ENCODE measurements around the gene ADCY5.

Gene ADCY5

GRCh38 chr3:123422457-123422856, 26.4 kb downstream of the ADCY5 start:
- no peak for TF ChIP-seq CTCF (conservative IDR thresholded peaks at IDR 0.05; ENCODE audit: low read depth, low read length)
- H3K4me3 ChIP-seq (ENCODE audit: low read depth, low read length): no peak overlapping the region
- no peak for DNase-seq (ENCODE audit: low read depth)

- no peak for TF ChIP-seq CTCF (conservative IDR thresholded peaks at IDR 0.05; ENCODE audit: low read depth, low read length)
- no peak overlapping the region for H3K4me3 ChIP-seq (ENCODE audit: low read depth, low read length)
- DNase-seq (ENCODE audit: low read depth): peak; percentile 62
These were observed 27.3 kb downstream of the ADCY5 start for GRCh38 chr3:123421353-123422174.

- TF ChIP-seq CTCF (conservative IDR thresholded peaks at IDR 0.05; ENCODE audit: low read depth, low read length): no peak
- H3K4me3 ChIP-seq (ENCODE audit: low read depth, low read length): no peak overlapping the region
- no peak for DNase-seq (ENCODE audit: low read depth)
These were observed 28.4 kb downstream of the ADCY5 start for GRCh38 chr3:123420416-123420968.

GRCh38 chr3:123419850-123420297, 29.0 kb downstream of the ADCY5 start:
- DNase-seq (ENCODE audit: low read depth): no peak
- no peak for TF ChIP-seq CTCF (conservative IDR thresholded peaks at IDR 0.05; ENCODE audit: low read depth, low read length)
- H3K4me3 ChIP-seq (ENCODE audit: low read depth, low read length): no peak overlapping the region

DNA sequence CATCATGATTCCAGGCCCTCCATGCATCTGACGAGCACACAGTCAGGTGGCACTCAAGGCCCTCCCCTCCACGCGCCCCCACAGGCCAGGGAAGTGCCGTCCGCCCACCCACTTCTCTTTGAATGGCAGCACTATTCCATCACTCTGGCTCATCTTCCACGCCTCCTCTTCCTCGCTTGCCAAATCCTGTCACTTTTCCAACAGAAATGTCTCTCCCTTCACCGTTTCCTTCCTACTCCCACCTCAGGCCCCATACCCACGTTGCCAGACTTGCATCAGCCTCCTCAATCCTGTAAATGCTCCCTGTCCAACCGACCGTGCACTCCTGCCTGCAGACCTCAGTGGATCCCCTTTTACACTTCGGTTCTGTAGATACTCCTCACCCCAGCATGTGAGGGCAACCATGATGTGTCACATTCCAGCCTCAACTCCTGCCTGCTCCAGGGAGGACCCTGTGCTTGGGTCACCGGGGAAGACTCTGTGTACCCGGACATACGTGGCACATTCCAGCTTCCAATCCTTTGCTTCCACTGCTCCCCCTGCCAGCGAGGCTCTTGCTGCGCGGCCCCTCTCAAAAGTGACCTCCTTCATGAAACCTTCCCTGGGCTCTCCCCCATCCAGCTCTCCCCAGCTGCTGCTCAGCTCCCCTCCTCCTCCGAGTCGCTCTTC, 29.6 kb downstream of the ADCY5 start:
- DNase-seq (ENCODE audit: low read depth): no peak
- H3K4me3 ChIP-seq (ENCODE audit: low read depth, low read length): no peak overlapping the region
- TF ChIP-seq CTCF (conservative IDR thresholded peaks at IDR 0.05; ENCODE audit: low read depth, low read length): no peak

DNA sequence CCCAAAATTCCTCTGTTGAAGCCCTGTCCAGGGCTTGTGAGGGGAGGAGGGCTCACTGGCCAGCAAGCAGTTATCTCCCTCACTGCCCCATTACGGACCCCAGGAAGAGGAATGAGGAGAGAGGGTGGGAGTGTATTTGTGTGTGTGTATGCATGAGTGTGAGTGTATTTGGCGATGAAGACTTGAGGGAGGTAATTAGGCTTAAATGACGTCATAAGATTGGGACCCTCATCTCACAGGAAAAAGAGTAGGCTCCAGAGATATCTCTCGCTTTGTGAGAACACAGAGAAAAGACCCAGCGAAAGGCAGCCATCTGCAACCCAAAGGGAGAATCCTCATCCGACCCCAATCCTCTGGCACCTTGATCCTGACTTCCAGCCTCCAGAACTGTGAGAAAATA, 32.2 kb downstream of the ADCY5 start:
- TF ChIP-seq CTCF (conservative IDR thresholded peaks at IDR 0.05; ENCODE audit: low read depth, low read length): no peak

More for the DNA sequence above, 32.2 kb downstream of the ADCY5 start:
- no peak overlapping the region for H3K4me3 ChIP-seq (ENCODE audit: low read depth, low read length)
- DNase-seq (ENCODE audit: low read depth): no peak
